SK-N-DZ (cell line): ENCODE measurements around the gene MAP3K4.

Experiments
- DNase-seq: peaks from one replicate; pipeline ENCODE4 v3.0.0-alpha.2; 2015; ENCODE audit warnings: low spot score

Gene MAP3K4

GRCh38 chr6:161125591-161125990, 134.0 kb downstream of the MAP3K4 start:
- DNase-seq = peak; percentile 55

DNA sequence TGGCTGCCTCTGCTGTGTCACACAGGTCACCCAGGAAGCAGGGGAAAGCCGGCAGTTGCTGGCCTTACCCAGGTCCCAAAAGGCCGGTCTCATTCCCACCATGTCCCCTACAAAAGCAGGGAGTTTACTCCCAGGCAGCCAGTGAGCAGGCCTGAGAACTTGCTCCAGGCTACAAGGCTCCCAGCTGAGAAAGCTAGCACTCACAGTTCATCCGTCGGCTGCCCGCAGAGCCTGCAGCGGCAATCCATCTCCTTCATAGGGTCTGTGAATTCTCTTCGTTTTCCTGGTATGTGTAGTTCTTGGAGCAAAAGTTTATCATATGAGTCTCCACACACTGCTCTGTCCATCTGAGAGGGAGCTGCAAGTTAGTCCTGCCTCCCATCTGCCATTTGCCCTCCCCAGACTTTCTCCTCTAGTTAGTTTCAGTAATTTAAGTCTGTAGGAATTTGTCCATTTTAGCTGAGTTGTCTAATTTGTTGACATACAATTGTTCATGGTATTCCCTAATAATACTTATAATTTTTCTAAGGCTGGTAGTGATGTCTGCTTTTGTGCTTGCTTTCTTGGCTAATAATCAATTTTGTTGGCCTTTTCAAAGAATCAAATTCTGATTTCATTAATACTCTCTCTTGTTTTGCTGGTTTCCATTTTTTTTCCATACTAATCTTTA, 135.6 kb downstream of the MAP3K4 start:
- no peak for DNase-seq

DNA sequence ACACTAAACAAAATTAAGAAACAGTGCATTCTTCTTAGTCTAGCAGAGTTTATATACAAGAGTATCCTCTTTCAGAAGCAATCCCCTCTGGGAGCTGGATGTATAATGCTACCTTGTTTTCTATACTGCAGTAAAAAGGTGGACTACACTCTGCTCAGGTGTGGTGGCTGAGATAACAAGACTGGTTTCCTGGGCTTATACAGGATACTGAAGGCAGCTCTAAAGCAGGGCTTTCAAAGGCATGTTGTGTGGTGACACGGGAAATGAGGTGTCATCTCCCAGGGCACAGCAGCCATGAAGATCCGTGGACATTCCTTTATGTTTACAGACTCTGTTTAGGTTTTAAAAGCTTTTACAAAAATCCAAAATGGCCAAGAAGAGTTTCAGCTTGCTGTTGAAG, 136.7 kb downstream of the MAP3K4 start:
- DNase-seq = no peak

DNA sequence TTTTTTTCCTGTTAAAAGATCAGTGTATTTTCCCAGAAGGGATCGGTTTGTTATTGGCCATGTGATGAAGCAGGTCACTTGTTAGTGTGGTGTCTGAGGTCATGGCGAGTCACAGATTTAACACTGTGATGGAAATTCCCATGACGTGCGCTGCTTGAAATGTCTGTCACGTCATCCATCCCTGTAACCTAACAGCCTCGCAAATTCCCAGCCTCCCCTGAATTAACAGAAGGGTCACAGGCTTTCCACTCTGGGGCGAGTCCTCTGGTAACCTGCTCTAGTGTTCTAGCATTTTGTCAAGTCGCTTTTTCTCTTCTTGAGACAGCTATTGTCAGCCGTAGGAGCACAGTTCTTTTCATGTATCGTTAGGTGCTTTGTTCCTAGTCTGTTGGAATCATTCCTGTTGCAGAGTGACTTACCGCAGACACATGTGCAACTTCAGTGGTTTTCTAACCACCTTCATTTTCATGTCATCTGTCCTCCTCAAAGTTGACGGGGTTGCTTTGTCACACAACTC, 137.2 kb downstream of the MAP3K4 start:
- DNase-seq = no peak

- no peak for DNase-seq
Measured at GRCh38 chr6:161130541-161130940, 139.0 kb downstream of the MAP3K4 start.

DNA sequence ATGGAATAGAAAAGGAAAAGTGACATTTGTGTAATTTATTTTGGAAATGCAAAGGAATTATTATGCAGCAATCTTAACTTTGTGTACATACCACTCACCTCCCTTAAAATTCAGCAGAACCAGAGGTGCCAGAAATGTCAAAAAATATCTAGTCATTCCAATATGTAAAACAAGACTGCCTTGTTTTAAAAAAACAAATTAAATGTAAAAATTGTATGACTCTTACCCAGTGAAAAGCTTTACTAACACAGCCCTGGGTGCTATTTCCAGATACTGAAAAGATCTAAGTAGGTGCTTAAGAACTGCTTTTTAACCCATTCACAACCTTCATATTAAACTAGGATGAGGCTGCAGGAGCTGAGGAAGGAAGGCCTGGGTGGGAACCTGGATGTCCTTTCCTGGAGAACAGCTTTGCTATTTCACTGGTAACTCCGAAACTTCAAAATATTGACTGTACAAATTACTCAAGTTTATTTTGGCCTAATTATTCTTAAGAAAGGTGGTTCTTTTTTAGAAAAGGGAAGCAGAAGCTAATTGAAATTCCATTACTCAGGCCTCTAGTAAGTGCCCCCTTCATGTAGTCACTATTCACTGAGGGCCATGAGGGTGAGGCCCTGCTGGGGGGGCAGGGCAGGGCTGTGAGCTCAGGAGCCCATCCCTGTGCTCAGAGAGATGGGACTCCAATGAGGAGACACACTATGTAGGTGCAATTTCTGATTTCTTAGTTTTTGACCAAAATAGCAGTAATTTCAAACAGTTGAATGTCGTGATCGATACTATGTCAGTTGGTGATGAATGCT, 139.6 kb downstream of the MAP3K4 start:
- DNase-seq = no peak

DNA sequence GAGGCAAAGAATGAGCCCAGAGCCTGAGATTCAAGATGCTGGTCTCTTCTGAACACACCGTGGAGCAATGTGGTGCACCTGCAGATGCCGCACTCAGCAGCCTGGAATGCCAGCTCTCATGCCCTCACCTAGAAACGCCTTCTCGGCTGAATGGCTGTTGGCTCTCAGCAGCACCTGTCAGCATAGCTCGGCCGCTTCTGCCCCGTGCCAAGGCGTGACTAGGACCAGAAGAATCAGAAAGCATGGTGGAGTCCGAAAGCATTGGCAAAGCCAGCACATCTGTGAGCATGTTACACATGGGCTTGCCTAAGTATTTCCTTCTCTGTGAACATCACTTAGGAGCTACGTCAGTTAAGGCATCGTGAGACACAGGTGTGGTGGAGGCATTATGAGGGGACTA, 140.8 kb downstream of the MAP3K4 start:
- no peak for DNase-seq

DNA sequence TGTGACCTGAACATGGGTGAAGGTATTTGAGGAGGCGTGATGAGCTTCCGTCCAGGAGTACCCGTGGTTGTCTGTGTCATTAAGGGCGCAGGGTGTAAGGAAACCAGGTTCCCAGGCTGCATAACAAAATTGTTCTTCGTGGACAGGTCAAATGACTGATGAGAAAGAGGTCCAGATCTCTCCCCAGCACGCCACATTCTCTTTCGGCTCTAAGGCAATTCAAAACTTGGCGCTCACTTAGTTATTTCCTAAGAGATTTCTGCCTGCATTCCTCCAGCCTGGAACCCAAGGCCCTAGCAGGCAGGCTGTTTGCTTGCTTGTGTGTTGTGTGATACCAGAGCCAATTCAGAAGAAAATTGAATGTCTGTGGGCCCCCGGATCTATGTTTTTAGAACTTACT, 142.4 kb downstream of the MAP3K4 start:
- DNase-seq = no peak

GRCh38 chr6:161134550-161135298, 143.2 kb downstream of the MAP3K4 start:
- no peak for DNase-seq

DNA sequence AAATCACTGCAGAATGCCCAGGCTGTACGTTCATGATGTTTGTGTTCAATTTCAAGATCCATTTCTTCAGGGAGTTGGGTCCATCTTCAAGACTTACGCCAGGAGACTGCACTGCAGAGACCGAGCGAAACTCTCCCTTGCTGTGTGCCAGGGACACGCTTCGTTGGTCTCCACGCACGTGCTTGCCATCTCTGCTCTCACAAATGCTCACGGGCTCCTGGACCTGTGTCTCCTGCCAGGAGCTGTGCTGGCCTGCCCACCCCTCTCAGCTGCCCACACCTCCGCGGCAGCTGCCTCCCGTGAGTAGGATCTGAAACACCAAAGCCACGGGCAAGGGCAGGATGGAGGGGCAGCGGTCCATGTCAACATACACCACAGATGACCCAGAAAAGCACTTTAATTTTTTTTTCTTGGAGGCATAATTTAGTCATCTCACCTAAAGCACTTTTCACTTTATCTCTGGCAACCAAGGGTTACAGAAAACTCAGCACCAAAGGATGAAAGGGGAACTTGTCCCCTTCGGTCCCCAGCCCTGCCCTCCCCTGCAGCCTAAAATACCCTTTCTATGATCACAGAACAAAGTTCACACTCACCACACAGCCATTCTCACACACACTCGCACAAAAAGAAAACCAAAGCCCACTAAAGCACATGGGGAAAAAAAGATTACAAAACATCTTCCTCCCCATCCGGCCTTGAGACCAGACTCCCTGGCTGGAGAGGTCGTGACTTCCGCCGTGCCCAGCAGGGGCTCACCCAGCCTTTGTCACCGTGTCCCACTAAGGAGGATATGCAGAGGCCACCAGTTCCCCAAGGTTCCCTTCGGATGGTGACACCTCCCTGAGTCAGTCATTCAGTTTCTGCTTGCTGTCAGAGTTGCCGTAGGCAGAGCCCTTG, 144.4 kb downstream of the MAP3K4 start:
- DNase-seq = no peak

GRCh38 chr6:161136655-161137054, 145.1 kb downstream of the MAP3K4 start:
- DNase-seq = no peak

GRCh38 chr6:161137320-161137719, 145.8 kb downstream of the MAP3K4 start:
- no peak for DNase-seq

GRCh38 chr6:161137839-161138542, 146.4 kb downstream of the MAP3K4 start:
- no peak for DNase-seq

DNA sequence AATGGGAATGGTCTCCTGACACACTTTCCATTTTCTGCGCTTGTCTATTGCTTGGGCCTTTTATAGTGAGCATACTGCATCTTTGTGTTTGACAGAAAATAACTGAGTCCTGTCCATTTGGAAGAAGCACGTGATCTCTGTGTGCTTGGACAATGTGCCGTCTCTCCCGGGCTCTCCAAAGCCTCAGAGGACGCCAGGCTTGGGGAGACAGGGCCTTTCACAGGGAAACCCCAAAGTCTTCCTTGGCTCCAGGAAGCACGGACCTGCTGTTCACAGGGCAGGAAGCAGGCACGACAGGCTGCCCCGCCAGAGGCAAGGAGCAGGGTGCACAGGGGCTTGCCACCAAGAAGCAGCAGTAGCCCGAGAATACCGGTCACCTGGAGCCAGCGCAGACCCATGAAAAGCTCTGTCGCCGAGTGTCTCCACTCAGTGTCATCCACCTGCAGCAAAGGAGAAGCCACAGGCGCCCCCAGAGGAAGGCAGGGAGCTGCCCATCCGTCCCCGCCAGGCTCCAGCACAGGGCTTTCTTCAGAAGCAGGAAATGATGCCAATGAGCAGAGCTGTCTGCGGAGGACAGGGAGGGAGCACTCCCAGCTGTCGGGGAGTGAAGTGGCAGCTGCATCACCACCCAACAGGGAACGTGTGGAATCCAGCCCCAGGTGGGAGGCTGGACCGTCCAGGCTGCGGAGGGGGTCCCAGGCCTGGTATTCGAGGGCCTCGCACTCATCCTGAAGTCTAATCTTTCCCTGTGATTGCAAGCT, 147.2 kb downstream of the MAP3K4 start:
- DNase-seq = no peak

DNA sequence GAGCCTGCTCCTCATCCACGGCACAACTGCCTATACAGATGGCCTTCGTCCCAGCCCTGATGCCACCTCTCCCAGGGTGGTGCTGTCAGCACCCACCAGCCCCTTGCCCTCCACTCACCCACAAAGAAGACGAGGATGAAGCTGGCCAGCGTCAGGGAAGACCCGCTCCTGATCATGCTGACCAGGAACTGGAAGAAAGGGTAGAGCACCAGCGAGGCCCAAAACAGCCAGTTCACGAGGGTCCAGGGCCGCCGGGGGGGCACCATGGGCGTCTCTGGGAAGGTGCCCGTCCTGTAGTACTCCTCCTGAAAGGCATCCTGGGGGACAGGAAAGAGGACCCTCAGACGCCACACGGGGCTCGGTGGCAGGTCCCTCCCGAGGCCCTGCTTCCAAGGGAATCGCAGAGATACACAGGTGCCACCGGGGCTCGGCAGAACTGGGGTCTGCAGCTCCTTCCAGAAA, 147.8 kb downstream of the MAP3K4 start:
- no peak for DNase-seq

DNA sequence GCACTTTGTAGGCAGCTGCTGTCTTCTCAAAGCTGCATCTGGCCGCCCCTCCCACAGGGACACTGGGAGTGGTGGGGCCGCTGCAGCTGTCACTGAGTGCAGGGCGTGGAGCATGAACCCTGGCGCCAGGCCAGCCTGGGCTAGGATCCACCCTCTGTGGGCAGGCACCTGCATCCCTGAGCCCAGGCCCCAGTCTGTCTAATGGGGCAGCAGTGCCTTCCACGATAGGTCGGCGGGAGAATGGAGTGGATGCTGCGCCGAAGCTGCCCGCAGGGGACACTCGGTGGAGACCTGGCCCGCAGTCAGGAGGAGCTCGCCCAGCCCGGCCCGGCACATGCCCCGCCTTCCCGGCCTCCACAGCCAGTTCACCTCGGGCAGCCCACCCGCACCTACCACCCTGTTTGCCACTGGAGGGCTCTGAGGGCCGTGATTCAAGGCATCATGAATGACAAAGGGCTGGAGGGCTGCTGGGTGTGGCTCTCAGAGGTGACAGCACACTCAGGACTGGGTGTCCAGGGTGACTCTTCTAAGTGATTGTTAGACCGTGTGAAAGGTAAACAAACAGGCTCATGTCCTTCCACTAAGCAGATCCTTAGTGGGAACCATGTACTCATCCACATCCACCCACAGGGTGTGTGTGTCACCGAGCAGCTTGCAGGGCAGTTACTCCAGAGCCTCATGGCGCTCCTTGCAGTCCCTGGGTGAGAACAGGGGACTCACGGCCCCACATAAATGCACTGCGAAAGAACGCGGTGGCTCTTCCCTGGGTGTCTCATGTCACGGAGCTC, 148.4 kb downstream of the MAP3K4 start:
- no peak for DNase-seq

- DNase-seq = no peak
Measured at GRCh38 chr6:161140554-161140875, 148.9 kb downstream of the MAP3K4 start.

- no peak for DNase-seq
Measured at GRCh38 chr6:161141173-161141572, 149.6 kb downstream of the MAP3K4 start.

DNA sequence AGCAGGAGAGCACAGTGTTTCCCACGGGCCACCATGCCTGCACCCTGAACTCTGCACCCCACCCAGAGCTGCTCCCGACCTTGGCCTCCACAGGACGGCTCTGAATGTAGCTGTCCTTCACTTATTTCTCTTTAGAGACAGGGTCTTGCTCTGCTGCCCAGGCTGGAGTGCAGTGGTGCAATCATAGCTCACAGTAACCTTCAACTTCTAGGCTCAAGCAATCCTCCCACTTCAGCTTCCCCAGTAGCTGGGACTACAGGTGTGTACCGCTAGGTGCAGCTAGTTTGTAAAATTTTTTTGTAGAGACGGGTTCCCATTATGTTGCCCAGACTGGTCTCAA, 151.4 kb downstream of the MAP3K4 start:
- no peak for DNase-seq
